HL-60/S4 treated with phorbol 12-myristate 13-acetate at 8.2 ng/mL for 4 days and 3 days (cell line): ENCODE data around the gene IQSEC3.

ENCODE experiments used
- in situ Hi-C: fragments of 300-500 bp; cut with MboI; formaldehyde crosslinking; loops from 2 replicates; pipeline ENCODE4 v1.15.0; 2022; ENCODE audit warnings: low sequenced_read_pairs

Gene IQSEC3

GRCh38 chr12:78981-79380 is 12.4 kb downstream of the IQSEC3 start:
- in situ Hi-C loops, result no loop called here

- in situ Hi-C loops, result no loop called here
Measured at GRCh38 chr12:80681-81190, 14.2 kb downstream of the IQSEC3 start.

GRCh38 chr12:82740-83139 is 16.2 kb downstream of the IQSEC3 start:
- in situ Hi-C loops, result no loop called here

GRCh38 chr12:84056-84455 is 17.5 kb downstream of the IQSEC3 start:
- in situ Hi-C loops, result no loop called here

GRCh38 chr12:85191-85666 is 18.7 kb downstream of the IQSEC3 start:
- in situ Hi-C loops, result no loop called here

- in situ Hi-C loops, result no loop called here
Measured at GRCh38 chr12:87315-87714, 20.7 kb downstream of the IQSEC3 start.

GRCh38 chr12:87856-88255 is 21.3 kb downstream of the IQSEC3 start:
- in situ Hi-C loops, result no loop called here

GRCh38 chr12:89653-90052 is 23.1 kb downstream of the IQSEC3 start:
- in situ Hi-C loops, result no loop called here

- in situ Hi-C loops, result no loop called here
Measured at GRCh38 chr12:91213-91612, 24.6 kb downstream of the IQSEC3 start.

GRCh38 chr12:93266-94005 is 26.9 kb downstream of the IQSEC3 start:
- in situ Hi-C loops, result no loop called here

GRCh38 chr12:96543-96942 is 30.0 kb downstream of the IQSEC3 start:
- in situ Hi-C loops, result no loop called here

GRCh38 chr12:98924-99352 is 32.4 kb downstream of the IQSEC3 start:
- in situ Hi-C loops, result no loop called here

- in situ Hi-C loops, result no loop called here
Measured at GRCh38 chr12:99605-100004, 33.0 kb downstream of the IQSEC3 start.

- in situ Hi-C loops, result no loop called here
Measured at GRCh38 chr12:101969-102878, 35.7 kb downstream of the IQSEC3 start.

GRCh38 chr12:102879-103168 is 36.3 kb downstream of the IQSEC3 start:
- in situ Hi-C loops, result no loop called here

GRCh38 chr12:103169-103981 is 36.8 kb downstream of the IQSEC3 start:
- in situ Hi-C loops, result no loop called here

- in situ Hi-C loops, result no loop called here
Measured at GRCh38 chr12:104551-105081, 38.0 kb downstream of the IQSEC3 start.

GRCh38 chr12:105696-106095 is 39.1 kb downstream of the IQSEC3 start:
- in situ Hi-C loops, result no loop called here

GRCh38 chr12:106118-106591 is 39.6 kb downstream of the IQSEC3 start:
- in situ Hi-C loops, result no loop called here

- in situ Hi-C loops, result no loop called here
Measured at GRCh38 chr12:108594-108993, 42.0 kb downstream of the IQSEC3 start.

- in situ Hi-C loops, result no loop called here
Measured at GRCh38 chr12:109446-109845, 42.9 kb downstream of the IQSEC3 start.
